CD14-positive monocyte (primary cell): ENCODE data around the gene FOXJ1. TPM values are rescaled to one million over a fixed set of nuclear protein-coding genes. Genes with fewer than 3 reads are reported as not detected.

Experiments used
- DNase-seq, 3 donors: peaks; one replicate each; pipeline ENCODE4 v3.0.0-alpha.2; 2011 to 2022
- H2AFZ ChIP-seq: 2 replicates; pipeline ENCODE4 v1.6.0; 2012; ENCODE audit warnings: mild to moderate bottlenecking, low read depth, low read length, inconsistent platforms; ENCODE audit not compliant: insufficient read depth, poor library complexity, severe bottlenecking
- H3K27ac ChIP-seq, 2 donors: 1 replicate in 1 of 2; 2 replicates in 1 of 2; pipeline ENCODE4 v1.5.1; 2012 to 2013; ENCODE audit warnings: low read length in 2 of 2, control low read depth in 1 of 2, inconsistent platforms in 1 of 2, low read depth in 1 of 2, mild to moderate bottlenecking in 1 of 2
- H3K27me3 ChIP-seq, 2 donors: one replicate each; pipeline versions ENCODE4 v1.6.0 to v1.6.1; 2011 to 2013; ENCODE audit warnings: low read length in 2 of 2; ENCODE audit not compliant: control insufficient read depth in 2 of 2, insufficient read depth in 2 of 2
- H3K36me3 ChIP-seq, 2 donors: replicated peaks in 1 of 2; 1 replicate in 1 of 2; 2 replicates in 1 of 2; pipeline versions ENCODE4 v1.5.1 to v1.6.1; 2012 to 2013; ENCODE audit warnings: low read length in 2 of 2, control low read depth in 1 of 2, inconsistent platforms in 1 of 2, mild to moderate bottlenecking in 1 of 2; ENCODE audit not compliant: insufficient read depth in 2 of 2, control insufficient read depth in 1 of 2
- H3K4me1 ChIP-seq, 2 donors: 1 replicate in 1 of 2; 2 replicates in 1 of 2; pipeline versions ENCODE4 v1.5.1 to v1.6.1; 2012 to 2013; ENCODE audit warnings: low read length in 2 of 2, control low read depth in 1 of 2, inconsistent platforms in 1 of 2, mild to moderate bottlenecking in 1 of 2, moderate library complexity in 1 of 2; ENCODE audit not compliant: insufficient read depth in 2 of 2, control insufficient read depth in 1 of 2
- H3K4me2 ChIP-seq: replicated peaks from 2 replicates; pipeline ENCODE3; 2012; ENCODE audit warnings: low read length, moderate library complexity, mild to moderate bottlenecking; ENCODE audit not compliant: poor library complexity, severe bottlenecking; ENCODE audit errors: extremely low read depth
- H3K4me3 ChIP-seq, 3 experiments: fragments of 200-600 bp in 1 of 3; sonication (generic) in 1 of 3; replicated peaks in 1 of 3; 1 replicate in 2 of 3; 2 replicates in 1 of 3; pipeline ENCODE4 v1.5.1; 2011 to 2013; ENCODE audit warnings: low read length in 3 of 3, mild to moderate bottlenecking in 3 of 3, control low read depth in 2 of 3, low read depth in 2 of 3, inconsistent platforms in 1 of 3, moderate library complexity in 1 of 3
- H3K79me2 ChIP-seq: 2 replicates; pipeline ENCODE4 v1.6.0; 2012; ENCODE audit warnings: mild to moderate bottlenecking, control low read depth, inconsistent platforms, low read length, moderate library complexity; ENCODE audit not compliant: insufficient read depth
- H3K9ac ChIP-seq: 2 replicates; pipeline ENCODE4 v1.6.0; 2017; ENCODE audit warnings: low read length, mild to moderate bottlenecking; ENCODE audit not compliant: insufficient read depth, poor library complexity, severe bottlenecking
- H3K9me3 ChIP-seq, 2 donors: replicated peaks in 1 of 2; 1 replicate in 1 of 2; 2 replicates in 1 of 2; pipeline versions ENCODE4 v1.5.1 to v1.6.1; 2012 to 2013; ENCODE audit warnings: low read length in 2 of 2, control low read depth in 1 of 2; ENCODE audit not compliant: control insufficient read depth in 1 of 2, insufficient read depth in 1 of 2
- H4K20me1 ChIP-seq: 2 replicates; pipeline ENCODE4 v1.6.0; 2012; ENCODE audit warnings: mild to moderate bottlenecking, low read length, control low read depth, moderate library complexity; ENCODE audit not compliant: insufficient read depth
- H3K27ac Mint-ChIP-seq, 7 donors: one replicate each; pipeline ENCODE4 v1.8.0; 2020; ENCODE audit warnings: mild to moderate bottlenecking in 7 of 7, mixed read lengths in 7 of 7, moderate library complexity in 6 of 7, inconsistent platforms in 2 of 7
- H3K27me3 Mint-ChIP-seq, 3 donors: one replicate each; pipeline ENCODE4 v1.8.0; 2021 to 2022; ENCODE audit warnings: low read depth in 3 of 3, mild to moderate bottlenecking in 3 of 3, mixed read lengths in 3 of 3, moderate library complexity in 3 of 3, inconsistent platforms in 1 of 3
- H3K36me3 Mint-ChIP-seq, 2 donors: one replicate each; pipeline ENCODE4 v1.8.0; 2020; ENCODE audit warnings: mixed read lengths in 2 of 2, inconsistent platforms in 1 of 2, mild to moderate bottlenecking in 1 of 2
- H3K4me1 Mint-ChIP-seq: one replicate; pipeline ENCODE4 v1.8.0; 2020; ENCODE audit warnings: mild to moderate bottlenecking, mixed read lengths
- H3K4me3 Mint-ChIP-seq, 2 donors: one replicate each; pipeline ENCODE4 v1.8.0; 2020; ENCODE audit warnings: mild to moderate bottlenecking in 2 of 2, mixed read lengths in 2 of 2, moderate library complexity in 1 of 2
- H3K9me3 Mint-ChIP-seq, 7 donors: one replicate each; pipeline ENCODE4 v1.8.0; 2020 to 2022; ENCODE audit warnings: mixed read lengths in 7 of 7, mild to moderate bottlenecking in 6 of 7, moderate library complexity in 6 of 7, inconsistent platforms in 2 of 7
- WGBS: methylation state at CpG from one replicate; pipeline ENCODE4 v1.1.5; 2013; ENCODE audit warnings: missing lambda C conversion rate; ENCODE audit not compliant: insufficient coverage; 5-methylcytosine and 5-hydroxymethylcytosine counted together
- intact Hi-C, 2 donors: fragments of 100-400 bp; cut with micrococcal nuclease; formaldehyde crosslinking; loops; one replicate each; pipeline versions ENCODE4 v1.15.0 to v1.15.1; 2023
- polyA plus RNA-seq, 3 donors: library from polyadenylated mRNA; depleted of rRNA in 1 of 3; unstranded in 2 of 3; stranded (reverse) in 1 of 3; fragments of 300-500 nt in 2 of 3; fragments of >200 nt in 1 of 3; fragmentation: Illumina TruSeq in 2 of 3; gene quantifications; 1 replicate in 2 of 3; 2 replicates in 1 of 3; pipeline ENCODE4 v1.2.3, GENCODE V29; 2012 to 2021
- TF ChIP-seq, protein P1 (sequence below): fragments of 200-600 bp; IDR thresholded peaks from one replicate; pipeline ENCODE4 v1.8.0; 2022; ENCODE audit warnings: antibody characterized with exemption, mild to moderate bottlenecking

Gene FOXJ1
- polyA plus RNA-seq, 3 donors: not detected

DNA sequence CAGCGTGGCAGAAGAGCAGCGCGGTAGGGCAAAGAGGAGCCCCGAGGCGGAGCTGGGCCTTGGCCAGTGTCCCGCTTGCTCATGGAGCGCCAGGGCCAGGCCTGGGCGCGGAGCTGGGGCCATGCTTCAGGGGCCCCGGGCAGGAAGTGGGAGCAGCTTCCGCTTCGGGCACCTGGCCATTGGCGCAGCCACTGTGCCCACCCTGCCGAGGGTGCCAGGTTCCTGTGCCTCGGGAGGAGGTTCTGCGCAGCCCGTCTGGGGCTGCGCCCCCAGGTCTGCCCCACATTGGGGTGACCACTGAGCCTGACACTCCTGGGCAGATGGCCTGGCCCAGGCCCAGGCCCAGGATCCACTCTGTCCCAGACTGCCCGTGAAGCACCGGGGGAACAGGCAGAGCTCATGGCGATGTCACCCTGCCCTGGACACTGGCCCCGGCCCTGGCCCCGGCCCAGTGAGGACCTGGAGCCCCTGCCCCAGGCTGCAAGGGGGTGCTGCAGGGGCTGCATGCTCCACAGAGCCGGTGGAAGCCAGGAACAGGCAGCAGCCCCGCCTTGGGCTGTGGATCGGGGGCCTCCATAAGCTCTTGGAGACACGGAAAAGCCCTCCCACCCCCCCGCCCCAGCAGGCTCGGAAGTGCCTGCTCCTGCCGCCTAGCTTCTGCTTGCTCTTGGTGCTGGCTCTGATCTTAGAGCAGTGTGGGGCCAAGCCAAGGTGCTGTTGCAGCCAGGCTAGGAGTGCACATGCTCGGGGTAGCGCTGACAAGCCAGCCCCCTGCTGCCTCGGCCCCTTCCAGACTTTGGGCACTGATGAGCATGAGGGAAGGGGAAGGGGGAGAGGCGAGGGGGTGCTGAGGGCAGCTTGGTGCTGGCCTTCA lies 35.9 kb upstream of the FOXJ1 start:
- Mint-ChIP-seq H3K27me3 (peaks cover 1 to 6% (median 3%) of the 10 kb centered on the region in 3 donors), H3K36me3 (no peaks in the 10 kb centered on the region), H3K27ac (no peak overlapping the region), H3K4me1 (peaks cover 7% of the 10 kb centered on the region), H3K9me3 (no peaks in the 10 kb centered on the region), H3K4me3 (no peak overlapping the region)
- H3K27me3 ChIP-seq: no peaks in the 10 kb centered on the region
- H4K20me1 ChIP-seq: no peaks in the 10 kb centered on the region
- no peaks in the 10 kb centered on the region for H3K9me3 ChIP-seq
- WGBS: 95% methylated on average over 31 of the region's 34 CpGs
- H3K36me3 ChIP-seq: no peaks in the 10 kb centered on the region
- H3K79me2 ChIP-seq: no peaks in the 10 kb centered on the region
- no peak overlapping the region for H2AFZ ChIP-seq
- peaks cover 0 to 5% of the 10 kb centered on the region in 2 donors for H3K4me1 ChIP-seq
- DNase-seq: no peak
- H3K27ac ChIP-seq: no peak overlapping the region
- TF ChIP-seq, protein P1, sequence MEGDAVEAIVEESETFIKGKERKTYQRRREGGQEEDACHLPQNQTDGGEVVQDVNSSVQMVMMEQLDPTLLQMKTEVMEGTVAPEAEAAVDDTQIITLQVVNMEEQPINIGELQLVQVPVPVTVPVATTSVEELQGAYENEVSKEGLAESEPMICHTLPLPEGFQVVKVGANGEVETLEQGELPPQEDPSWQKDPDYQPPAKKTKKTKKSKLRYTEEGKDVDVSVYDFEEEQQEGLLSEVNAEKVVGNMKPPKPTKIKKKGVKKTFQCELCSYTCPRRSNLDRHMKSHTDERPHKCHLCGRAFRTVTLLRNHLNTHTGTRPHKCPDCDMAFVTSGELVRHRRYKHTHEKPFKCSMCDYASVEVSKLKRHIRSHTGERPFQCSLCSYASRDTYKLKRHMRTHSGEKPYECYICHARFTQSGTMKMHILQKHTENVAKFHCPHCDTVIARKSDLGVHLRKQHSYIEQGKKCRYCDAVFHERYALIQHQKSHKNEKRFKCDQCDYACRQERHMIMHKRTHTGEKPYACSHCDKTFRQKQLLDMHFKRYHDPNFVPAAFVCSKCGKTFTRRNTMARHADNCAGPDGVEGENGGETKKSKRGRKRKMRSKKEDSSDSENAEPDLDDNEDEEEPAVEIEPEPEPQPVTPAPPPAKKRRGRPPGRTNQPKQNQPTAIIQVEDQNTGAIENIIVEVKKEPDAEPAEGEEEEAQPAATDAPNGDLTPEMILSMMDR: no peak
- intact Hi-C loops: loop anchor here in 1 of 2 donors (5.0 kb wide), 1 partner anchor 55 kb away; no protein-coding TSS in a partner anchor
- H3K9ac ChIP-seq: no peak overlapping the region
- H3K4me2 ChIP-seq: no peak overlapping the region
- no peak overlapping the region for H3K4me3 ChIP-seq

DNA sequence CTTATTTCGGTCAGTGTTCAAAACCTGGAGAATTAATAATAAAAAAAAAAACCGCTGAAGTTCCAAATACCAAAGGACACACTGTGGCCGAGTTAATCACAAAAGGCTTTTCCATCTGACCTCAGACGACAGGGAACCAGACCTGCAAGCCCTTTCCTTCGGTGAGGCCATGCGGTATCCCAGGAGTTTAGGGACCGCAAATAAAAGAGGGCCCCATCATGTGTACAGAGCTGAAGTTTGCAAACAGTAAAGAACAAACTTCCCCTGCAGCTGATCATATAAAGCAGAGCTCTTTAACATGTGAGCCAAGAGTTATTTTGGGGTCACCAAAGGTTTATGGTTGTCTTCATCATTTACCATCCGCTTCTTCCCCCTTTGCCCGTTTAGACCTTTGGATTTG lies 33.0 kb upstream of the FOXJ1 start:
- H3K9me3 ChIP-seq: no peaks in the 10 kb centered on the region
- intact Hi-C loops: no loop called here
- no peaks in the 10 kb centered on the region for H3K4me1 ChIP-seq
- H3K27me3 ChIP-seq: no peaks in the 10 kb centered on the region
- no peaks in the 10 kb centered on the region for H4K20me1 ChIP-seq
- WGBS: no CpG with 5 or more reads among the region's 9 CpGs
- H2AFZ ChIP-seq: no peak overlapping the region
- DNase-seq: no peak
- no peaks in the 10 kb centered on the region for H3K36me3 ChIP-seq
- Mint-ChIP-seq H3K4me3 (no peak overlapping the region), H3K9me3 (no peaks in the 10 kb centered on the region), H3K36me3 (no peaks in the 10 kb centered on the region), H3K27ac (no peak overlapping the region), H3K27me3 (peaks cover 1 to 5% (median 2%) of the 10 kb centered on the region in 3 donors), H3K4me1 (peaks cover under 1% of the 10 kb centered on the region)
- H3K79me2 ChIP-seq: no peaks in the 10 kb centered on the region
- no peak overlapping the region for H3K27ac ChIP-seq
- H3K4me3 ChIP-seq: no peak overlapping the region
- H3K9ac ChIP-seq: no peak overlapping the region
- H3K4me2 ChIP-seq: no peak overlapping the region
- TF ChIP-seq, protein P1: no peak
